ENCODE data around the gene DDX18.

DNA sequence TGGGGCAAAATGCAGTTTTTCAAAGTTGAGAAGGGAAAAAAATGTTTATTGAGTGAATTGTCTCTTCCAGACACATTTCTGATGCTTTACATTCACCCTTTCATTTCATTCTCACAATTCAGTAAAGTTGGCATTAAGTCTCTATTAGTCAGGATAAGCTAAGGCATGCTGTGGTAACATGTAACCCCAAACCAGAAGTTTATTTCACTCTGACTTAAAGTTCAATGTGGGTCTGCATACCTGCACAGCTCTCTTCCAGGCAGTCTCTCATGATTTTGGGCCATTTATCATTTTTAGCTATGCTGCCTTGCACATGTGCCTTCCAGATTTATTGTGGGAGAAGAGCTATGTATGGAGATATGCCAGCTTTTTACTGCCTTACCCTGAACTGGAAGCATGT, 48.0 kb downstream of the DDX18 start:
- TF ChIP-seq, protein P1, sequence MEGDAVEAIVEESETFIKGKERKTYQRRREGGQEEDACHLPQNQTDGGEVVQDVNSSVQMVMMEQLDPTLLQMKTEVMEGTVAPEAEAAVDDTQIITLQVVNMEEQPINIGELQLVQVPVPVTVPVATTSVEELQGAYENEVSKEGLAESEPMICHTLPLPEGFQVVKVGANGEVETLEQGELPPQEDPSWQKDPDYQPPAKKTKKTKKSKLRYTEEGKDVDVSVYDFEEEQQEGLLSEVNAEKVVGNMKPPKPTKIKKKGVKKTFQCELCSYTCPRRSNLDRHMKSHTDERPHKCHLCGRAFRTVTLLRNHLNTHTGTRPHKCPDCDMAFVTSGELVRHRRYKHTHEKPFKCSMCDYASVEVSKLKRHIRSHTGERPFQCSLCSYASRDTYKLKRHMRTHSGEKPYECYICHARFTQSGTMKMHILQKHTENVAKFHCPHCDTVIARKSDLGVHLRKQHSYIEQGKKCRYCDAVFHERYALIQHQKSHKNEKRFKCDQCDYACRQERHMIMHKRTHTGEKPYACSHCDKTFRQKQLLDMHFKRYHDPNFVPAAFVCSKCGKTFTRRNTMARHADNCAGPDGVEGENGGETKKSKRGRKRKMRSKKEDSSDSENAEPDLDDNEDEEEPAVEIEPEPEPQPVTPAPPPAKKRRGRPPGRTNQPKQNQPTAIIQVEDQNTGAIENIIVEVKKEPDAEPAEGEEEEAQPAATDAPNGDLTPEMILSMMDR (conservative IDR thresholded peaks at IDR 0.05; ENCODE audit: low read depth, low read length), result no peak
- TF ChIP-seq EZH2 (IDR thresholded peaks at IDR 0.05; ENCODE audit: borderline replicate concordance, low read depth, low read length, poor library complexity, severe bottlenecking), result no peak

Data from A673 (cell line).